ENCODE measurements around the gene RABGAP1L.
"Not testable (repeated sequence)": the region's sequence is repeated elsewhere in the genome, so short reads cannot be mapped to it uniquely, and the experiment has no call there.

Gene RABGAP1L

DNA sequence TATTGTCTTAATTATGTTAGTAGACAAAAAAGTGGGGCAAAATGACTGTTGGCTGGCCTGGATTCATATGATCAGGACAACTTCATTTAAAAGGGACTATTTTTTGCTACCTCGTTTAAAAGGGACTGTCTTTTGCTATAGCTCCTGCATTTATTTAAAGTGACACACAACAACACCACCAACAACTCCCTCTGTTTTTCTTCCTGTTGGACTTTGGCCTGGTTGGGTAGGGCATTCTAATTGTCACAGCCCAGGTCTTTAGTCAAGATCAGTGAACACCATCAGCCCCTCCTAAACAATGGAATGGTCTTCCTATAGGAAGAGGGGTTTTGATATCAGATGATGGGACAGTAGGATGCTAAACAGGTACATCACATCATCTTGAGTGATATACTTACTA, 530.2 kb downstream of the RABGAP1L start:
- no peak for DNase-seq

- no peak for DNase-seq
Measured at GRCh38 chr1:174690266-174690665, 530.9 kb downstream of the RABGAP1L start.

DNA sequence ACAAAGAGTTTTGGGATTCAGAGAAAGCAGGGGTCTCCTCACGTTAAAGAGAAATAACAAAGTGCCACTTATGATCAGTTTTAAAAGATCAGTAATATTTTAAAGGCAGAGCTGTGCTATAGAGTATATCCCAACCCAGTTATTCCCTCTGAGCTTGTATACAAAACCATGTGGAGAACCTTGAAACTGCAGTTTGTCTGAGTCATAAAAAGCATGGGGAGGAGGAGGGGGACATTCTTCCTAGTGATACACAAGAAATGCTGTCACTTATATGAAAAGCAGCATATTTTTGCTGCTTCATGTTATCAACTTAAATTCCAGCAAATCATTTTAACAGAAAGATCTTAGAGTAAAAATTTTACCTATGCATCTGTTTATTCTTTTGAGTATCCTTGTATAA, 533.0 kb downstream of the RABGAP1L start:
- no peak for DNase-seq

DNA sequence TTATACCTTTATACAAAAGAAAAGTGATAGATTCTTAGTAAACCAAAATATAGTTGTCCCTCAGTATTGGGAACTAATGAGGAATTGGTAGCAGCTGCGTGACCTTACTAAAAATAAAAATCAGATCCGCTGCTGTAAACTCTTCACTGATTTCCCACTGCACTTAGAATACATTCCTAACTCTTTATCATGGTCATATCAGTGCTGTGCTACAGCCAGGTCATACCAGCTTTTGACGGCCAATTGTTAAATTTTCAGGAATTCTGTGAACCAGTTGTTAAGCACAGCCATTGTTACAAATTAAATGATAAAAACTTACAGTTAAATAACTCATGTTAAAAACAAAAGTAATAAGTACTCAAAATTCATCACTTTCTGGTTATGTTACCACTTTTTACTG, 533.8 kb downstream of the RABGAP1L start:
- DNase-seq: no peak

- not testable (repeated sequence) for DNase-seq
Measured at GRCh38 chr1:174693539-174693938, 534.2 kb downstream of the RABGAP1L start.

DNA sequence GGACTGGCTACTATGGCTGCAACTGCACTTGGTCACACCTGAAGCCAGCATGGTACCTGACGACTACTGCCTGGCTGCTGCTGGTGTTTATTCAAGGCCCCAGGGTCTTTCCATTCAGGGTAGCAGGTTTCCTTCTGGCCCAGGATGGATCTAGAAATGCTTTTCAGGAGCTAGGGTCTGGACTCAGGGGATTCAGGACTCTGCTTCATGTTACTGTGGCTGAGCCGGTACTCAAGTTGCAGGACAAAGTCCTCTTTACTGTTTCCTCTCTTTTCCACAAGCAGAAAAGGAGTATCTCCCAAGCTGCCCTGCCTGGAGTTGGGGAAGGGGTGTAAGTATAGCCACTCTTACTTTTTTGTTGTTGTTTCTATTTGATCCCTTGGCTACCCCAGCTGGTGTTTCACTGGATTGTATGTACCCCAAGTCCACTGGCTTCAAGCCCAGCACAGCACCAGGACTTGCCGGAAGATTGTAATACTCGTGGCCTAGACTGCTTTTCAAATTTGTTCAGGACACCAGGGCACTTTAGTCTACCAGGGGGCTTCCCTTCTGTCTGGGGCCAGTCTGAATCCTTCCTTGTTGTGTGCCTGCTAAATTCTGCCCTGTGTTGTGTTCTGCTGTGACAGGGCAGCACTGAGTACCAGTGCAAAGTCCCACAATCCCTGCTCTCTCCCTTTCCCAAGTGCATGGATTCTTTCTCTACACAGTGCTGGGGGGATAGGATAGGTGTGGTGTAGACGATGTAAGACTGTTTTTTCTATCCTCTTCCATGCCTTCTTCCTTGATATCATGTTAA, 536.9 kb downstream of the RABGAP1L start:
- DNase-seq: no peak

DNA sequence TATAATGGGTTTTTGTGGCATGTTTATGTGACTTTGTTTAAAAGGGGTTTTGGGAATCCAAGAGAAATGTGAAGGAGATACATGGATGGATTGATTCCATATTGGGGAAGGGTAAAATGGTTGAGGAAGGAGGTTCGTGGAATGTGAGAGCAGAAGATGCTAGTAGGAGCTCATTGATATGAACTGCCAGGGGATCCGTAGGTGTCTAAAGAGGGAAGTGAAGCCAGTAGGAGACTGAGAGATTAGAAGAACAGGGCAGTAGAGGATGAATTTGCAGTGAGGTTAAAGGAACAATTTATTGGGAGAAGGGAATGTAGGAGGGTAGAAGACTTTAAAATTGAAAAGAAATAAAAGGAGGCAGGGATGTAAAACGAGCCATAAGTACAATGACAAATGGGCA, 541.0 kb downstream of the RABGAP1L start:
- DNase-seq: no peak

GRCh38 chr1:174700775-174701174, 541.5 kb downstream of the RABGAP1L start:
- DNase-seq: no peak

DNA sequence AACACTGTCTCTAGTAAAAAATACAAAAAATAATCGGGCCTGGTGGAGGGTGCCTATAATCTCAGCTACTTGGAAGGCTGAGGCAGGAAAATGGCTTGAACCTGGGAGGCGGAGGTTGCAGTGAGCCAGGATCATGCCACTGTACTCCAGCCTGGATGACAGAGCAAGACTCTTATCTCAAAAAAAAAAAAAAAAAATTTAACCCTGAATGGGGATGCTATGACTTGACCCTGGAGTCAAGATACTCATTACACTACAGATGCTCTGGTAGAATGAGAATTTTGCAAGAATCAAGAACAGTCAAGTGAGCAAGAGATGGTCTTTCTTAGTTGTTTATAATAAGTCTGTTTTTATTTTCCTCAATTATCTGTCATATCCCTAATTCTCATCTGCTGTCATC, 542.2 kb downstream of the RABGAP1L start:
- no peak for DNase-seq

DNA sequence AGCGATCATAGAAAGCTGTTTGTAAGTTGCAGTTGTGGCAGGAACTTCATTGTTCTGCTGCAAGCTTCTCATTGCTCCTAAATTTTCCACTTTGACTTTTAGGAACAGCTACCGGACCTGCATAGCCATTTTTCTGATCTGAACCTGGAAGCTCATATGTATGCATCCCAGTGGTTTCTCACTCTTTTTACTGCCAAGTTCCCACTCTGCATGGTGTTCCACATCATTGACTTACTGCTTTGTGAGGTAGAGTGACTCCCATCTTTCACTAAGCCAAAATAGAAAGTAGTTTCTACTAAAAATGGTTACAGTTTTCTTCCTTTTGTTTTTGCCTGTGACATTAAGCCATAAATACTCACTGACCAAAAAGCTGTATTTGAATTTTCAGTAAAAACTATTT, 542.7 kb downstream of the RABGAP1L start:
- DNase-seq: no peak

DNA sequence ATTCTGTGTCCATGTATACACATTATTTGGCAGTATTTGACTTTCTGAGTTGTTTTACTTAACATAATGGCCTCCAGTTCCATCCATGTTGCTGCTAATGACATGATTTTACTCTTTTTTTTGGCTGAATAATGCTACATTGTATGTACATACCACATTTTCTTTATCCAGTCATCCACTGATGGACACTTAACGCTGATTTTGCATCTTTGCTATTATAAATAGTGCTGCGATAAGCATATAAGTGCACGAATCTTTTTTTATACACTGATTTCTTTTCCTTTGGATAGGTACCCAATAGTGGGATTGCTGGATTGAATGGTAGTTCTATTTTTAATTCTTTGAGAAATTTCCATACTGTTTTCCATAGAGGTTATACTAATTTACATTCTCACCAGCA, 544.0 kb downstream of the RABGAP1L start:
- DNase-seq: no peak

- no peak for DNase-seq
Measured at GRCh38 chr1:174704300-174704699, 545.0 kb downstream of the RABGAP1L start.

- no peak for DNase-seq
Measured at GRCh38 chr1:174710868-174711845, 551.8 kb downstream of the RABGAP1L start.

DNA sequence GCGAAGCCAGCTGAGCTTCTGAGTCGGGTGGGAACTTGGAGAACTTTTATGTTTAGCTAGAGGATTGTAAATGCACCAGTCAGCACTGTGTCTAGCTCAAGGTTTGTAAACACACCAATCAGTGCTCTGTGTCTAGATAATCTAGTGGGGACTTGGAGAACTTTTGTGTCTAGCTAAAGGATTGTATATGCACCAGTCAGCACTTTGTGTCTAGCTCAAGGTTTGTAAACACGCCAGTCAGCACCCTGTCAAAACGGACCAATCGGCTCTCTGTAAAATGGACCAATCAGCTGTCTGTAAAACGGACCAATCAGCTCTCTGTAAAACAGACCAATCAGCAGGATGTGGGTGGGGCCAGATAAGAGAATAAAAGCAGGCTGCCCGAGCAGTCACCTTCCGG, 552.5 kb downstream of the RABGAP1L start:
- DNase-seq: not testable (repeated sequence)

- no peak for DNase-seq
Measured at GRCh38 chr1:174712541-174712940, 553.2 kb downstream of the RABGAP1L start.

GRCh38 chr1:174713796-174714195, 554.5 kb downstream of the RABGAP1L start:
- DNase-seq: no peak

DNA sequence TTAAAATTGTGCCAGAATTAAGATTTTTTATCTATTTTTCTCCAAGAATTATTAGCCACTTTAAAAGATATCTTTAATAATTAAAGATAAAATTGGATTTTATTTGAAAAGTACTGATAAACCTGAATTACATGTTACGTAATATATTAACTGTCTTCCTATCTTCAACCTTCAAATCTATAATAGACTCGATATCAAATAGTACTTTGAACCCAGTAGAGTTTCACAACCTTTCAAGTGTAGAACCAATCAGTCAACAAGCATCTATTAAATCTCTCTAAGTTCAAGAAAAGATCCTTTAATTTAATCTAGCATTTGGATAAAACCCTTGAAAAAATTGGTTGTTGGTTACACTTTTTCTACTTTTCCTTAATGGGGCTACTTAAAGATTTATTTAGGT, 559.9 kb downstream of the RABGAP1L start:
- DNase-seq: no peak

DNA sequence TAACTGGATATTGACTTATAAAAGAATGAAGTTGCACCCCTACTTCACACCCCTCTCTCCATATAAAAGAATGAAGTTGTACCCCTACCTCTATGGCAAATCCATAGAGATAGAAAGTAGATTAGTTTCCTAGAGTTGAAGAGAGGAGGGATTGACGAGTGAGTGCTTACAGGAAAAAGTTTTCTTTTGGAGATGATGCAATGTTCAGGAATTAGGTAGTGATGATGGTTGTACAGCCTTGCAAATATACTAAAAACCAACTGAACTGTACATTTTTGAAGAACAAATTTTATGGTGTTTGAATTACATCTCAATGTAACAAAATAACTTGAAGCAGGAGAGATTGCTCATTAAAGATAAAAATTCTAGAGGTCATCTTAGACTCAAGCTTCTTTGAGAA, 561.3 kb downstream of the RABGAP1L start:
- no peak for DNase-seq

GRCh38 chr1:174721246-174721645, 561.9 kb downstream of the RABGAP1L start:
- no peak for DNase-seq

DNA sequence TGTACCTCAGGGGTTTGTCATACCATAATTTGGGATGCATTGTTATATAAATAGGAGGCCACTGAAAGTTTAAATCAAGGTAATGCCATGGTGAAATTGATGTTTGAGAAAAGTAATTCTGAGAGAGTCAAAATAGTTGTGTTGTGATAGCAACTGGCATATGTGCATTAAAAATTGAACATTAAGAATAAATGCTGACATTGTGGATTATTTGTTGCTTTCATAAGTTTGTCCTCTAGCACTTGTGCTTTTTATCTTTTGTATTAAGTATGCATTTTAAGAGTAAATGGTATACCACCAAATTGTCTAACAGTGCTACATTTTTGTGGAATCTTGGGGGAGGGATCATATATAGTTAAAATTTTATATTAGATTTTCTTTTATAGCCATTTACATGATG, 564.5 kb downstream of the RABGAP1L start:
- DNase-seq: no peak

DNA sequence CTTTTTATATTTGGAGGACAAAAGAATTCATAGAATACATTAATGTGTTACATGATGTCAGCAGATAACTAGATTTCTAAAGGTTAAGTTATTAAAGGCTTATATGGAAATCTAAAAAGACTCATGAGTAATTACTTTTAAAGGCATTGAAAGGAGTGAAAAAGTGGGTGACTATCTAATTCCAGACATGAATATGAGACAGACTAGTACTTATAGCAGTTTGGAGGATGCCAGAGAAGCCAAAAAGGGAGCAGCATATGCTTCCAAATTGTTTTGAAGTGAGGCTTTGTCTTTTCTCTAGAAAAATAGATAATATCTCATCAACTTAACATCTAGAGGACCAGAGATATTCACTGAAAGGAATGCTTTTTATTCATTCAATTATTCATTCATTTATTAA, 564.9 kb downstream of the RABGAP1L start:
- no peak for DNase-seq

DNA sequence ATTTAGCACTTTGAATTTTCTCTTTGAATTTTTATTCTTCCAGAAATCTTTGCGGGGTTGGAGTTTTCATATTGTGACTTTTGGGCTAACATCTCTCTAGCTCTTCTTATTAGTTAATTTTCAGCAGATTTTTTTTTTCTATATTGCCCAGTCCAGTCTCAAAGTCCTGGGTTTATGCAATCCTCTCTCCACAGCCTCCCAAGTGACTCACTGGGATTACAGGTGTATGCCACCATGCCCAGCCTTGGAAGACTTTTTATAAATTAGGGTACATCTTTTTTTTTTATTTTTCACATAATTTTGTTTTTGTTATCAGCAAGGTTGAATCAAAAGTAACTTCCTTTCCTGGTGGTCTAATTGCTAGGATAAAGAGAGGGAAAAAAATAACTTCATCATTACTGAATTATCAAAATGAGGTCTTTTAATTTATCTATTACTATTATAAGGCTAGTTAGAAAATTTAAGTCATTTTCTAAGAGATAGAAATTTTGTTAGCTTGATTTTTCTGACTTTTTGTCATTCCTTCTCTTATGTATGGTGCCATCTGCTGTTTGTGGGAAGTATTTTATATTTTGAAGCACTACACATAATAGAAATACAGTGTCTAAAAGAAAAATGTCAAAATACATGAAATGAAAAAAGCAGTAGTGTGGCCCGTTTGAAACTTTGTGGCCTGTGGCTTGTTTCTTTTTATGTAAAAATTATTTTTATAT, 567.0 kb downstream of the RABGAP1L start:
- DNase-seq: peak in 1 of 2 donors; percentile 16

GRCh38 chr1:174726880-174727585, 567.7 kb downstream of the RABGAP1L start:
- DNase-seq: no peak

All from inflammatory macrophage treated with lipopolysaccharide for 1 hour (primary cell).